Activated CD4-positive, alpha-beta T cell treated with anti-CD3 and anti-CD28 coated beads, Interleukin-2, amount 10 ng/mL, durations not matched to agents 24 days and 14 days (primary cell): Measurements from ENCODE around the gene C11orf24. TPM values are rescaled to one million over a fixed set of nuclear protein-coding genes. Genes with fewer than 3 reads are reported as not detected.

Experiments
- DNase-seq: peaks from one replicate; pipeline ENCODE4 v3.0.0; 2022
- H3K27ac Mint-ChIP-seq: one replicate; pipeline ENCODE4 v1.8.0; 2022; ENCODE audit warnings: mild to moderate bottlenecking, mixed read lengths
- H3K27me3 Mint-ChIP-seq: one replicate; pipeline ENCODE4 v1.8.0; 2022; ENCODE audit warnings: mixed read lengths
- H3K36me3 Mint-ChIP-seq: one replicate; pipeline ENCODE4 v1.8.0; 2022; ENCODE audit warnings: low read depth, mild to moderate bottlenecking, mixed read lengths
- H3K4me1 Mint-ChIP-seq: one replicate; pipeline ENCODE4 v1.8.0; 2021; ENCODE audit warnings: mixed read lengths
- H3K4me3 Mint-ChIP-seq: one replicate; pipeline ENCODE4 v1.8.0; 2022; ENCODE audit warnings: mild to moderate bottlenecking, moderate library complexity, mixed read lengths
- H3K9me3 Mint-ChIP-seq: one replicate; pipeline ENCODE4 v1.8.0; 2021; ENCODE audit warnings: mixed read lengths
- intact Hi-C: fragments of 100-400 bp; cut with micrococcal nuclease; formaldehyde crosslinking; loops from one replicate; pipeline ENCODE4 v1.15.1; 2023
- total RNA-seq: library from RNA; stranded (reverse); gene quantifications from 2 replicates; pipeline ENCODE4 v1.2.3, GENCODE V29; 2022

C11orf24 gene
- total RNA-seq, 1 donor from 2014 or later: 38.0 TPM

GRCh38 chr11:68271023-68271780, 571 bp downstream of the C11orf24 start:
- H3K4me3 Mint-ChIP-seq: peak overlapping the region; percentile 94
- intact Hi-C loops: no loop called here
- no peaks in the 10 kb centered on the region for H3K27me3 Mint-ChIP-seq
- peak; percentile 87 for DNase-seq
- H3K9me3 Mint-ChIP-seq: no peaks in the 10 kb centered on the region
- peaks cover 10% of the 10 kb centered on the region for H3K36me3 Mint-ChIP-seq
- peak overlapping the region; percentile 92 for H3K27ac Mint-ChIP-seq
- H3K4me1 Mint-ChIP-seq: peaks cover 29% of the 10 kb centered on the region

- peaks cover 10% of the 10 kb centered on the region for H3K36me3 Mint-ChIP-seq
- no peak for DNase-seq
- intact Hi-C loops: no loop called here
- peak overlapping the region; percentile 59 for H3K27ac Mint-ChIP-seq
- peak overlapping the region; percentile 94 for H3K4me3 Mint-ChIP-seq
- H3K27me3 Mint-ChIP-seq: no peaks in the 10 kb centered on the region
- H3K9me3 Mint-ChIP-seq: no peaks in the 10 kb centered on the region
- peaks cover 29% of the 10 kb centered on the region for H3K4me1 Mint-ChIP-seq
Measured at GRCh38 chr11:68270196-68271022, 1.4 kb downstream of the C11orf24 start.

GRCh38 chr11:68269414-68270081, 2.2 kb downstream of the C11orf24 start:
- peaks cover 16% of the 10 kb centered on the region for H3K36me3 Mint-ChIP-seq
- H3K9me3 Mint-ChIP-seq: no peaks in the 10 kb centered on the region
- H3K27ac Mint-ChIP-seq: peak overlapping the region; percentile 39
- intact Hi-C loops: no loop called here
- H3K4me1 Mint-ChIP-seq: peaks cover 29% of the 10 kb centered on the region
- peak overlapping the region; percentile 24 for H3K4me3 Mint-ChIP-seq
- no peaks in the 10 kb centered on the region for H3K27me3 Mint-ChIP-seq
- no peak for DNase-seq

GRCh38 chr11:68267881-68268240, 3.9 kb downstream of the C11orf24 start:
- intact Hi-C loops: no loop called here
- no peak overlapping the region for H3K27ac Mint-ChIP-seq
- no peaks in the 10 kb centered on the region for H3K27me3 Mint-ChIP-seq
- H3K4me3 Mint-ChIP-seq: no peak overlapping the region
- peaks cover 4% of the 10 kb centered on the region for H3K9me3 Mint-ChIP-seq
- no peak for DNase-seq
- H3K36me3 Mint-ChIP-seq: peaks cover 29% of the 10 kb centered on the region
- H3K4me1 Mint-ChIP-seq: peaks cover 24% of the 10 kb centered on the region

GRCh38 chr11:68266936-68267880, 4.6 kb downstream of the C11orf24 start:
- H3K27me3 Mint-ChIP-seq: no peaks in the 10 kb centered on the region
- peaks cover 34% of the 10 kb centered on the region for H3K36me3 Mint-ChIP-seq
- intact Hi-C loops: no loop called here
- peaks cover 19% of the 10 kb centered on the region for H3K4me1 Mint-ChIP-seq
- DNase-seq: no peak
- no peak overlapping the region for H3K4me3 Mint-ChIP-seq
- peaks cover 4% of the 10 kb centered on the region for H3K9me3 Mint-ChIP-seq
- H3K27ac Mint-ChIP-seq: no peak overlapping the region

- intact Hi-C loops: no loop called here
- no peak for DNase-seq
- no peaks in the 10 kb centered on the region for H3K27me3 Mint-ChIP-seq
- peaks cover 4% of the 10 kb centered on the region for H3K9me3 Mint-ChIP-seq
- no peak overlapping the region for H3K4me3 Mint-ChIP-seq
- H3K36me3 Mint-ChIP-seq: peaks cover 39% of the 10 kb centered on the region
- peaks cover 19% of the 10 kb centered on the region for H3K4me1 Mint-ChIP-seq
- H3K27ac Mint-ChIP-seq: no peak overlapping the region
Measured at GRCh38 chr11:68266121-68266891, 5.5 kb downstream of the C11orf24 start.

- Mint-ChIP-seq H3K4me3 (no peak overlapping the region), H3K27ac (no peak overlapping the region), H3K9me3 (peaks cover 4% of the 10 kb centered on the region), H3K27me3 (no peaks in the 10 kb centered on the region), H3K4me1 (peaks cover 8% of the 10 kb centered on the region), H3K36me3 (peaks cover 41% of the 10 kb centered on the region)
- DNase-seq: no peak
- intact Hi-C loops: no loop called here
Measured at GRCh38 chr11:68264741-68265540, 6.8 kb downstream of the C11orf24 start.

GRCh38 chr11:68264244-68264643, 7.5 kb downstream of the C11orf24 start:
- Mint-ChIP-seq H3K9me3 (peaks cover 4% of the 10 kb centered on the region), H3K4me3 (no peak overlapping the region), H3K4me1 (peaks cover 5% of the 10 kb centered on the region), H3K27ac (no peak overlapping the region), H3K27me3 (no peaks in the 10 kb centered on the region), H3K36me3 (peaks cover 41% of the 10 kb centered on the region)
- intact Hi-C loops: no loop called here
- no peak for DNase-seq

- Mint-ChIP-seq H3K4me1 (peaks cover 3% of the 10 kb centered on the region), H3K36me3 (peaks cover 41% of the 10 kb centered on the region), H3K27ac (no peak overlapping the region), H3K9me3 (peaks cover 4% of the 10 kb centered on the region), H3K27me3 (no peaks in the 10 kb centered on the region), H3K4me3 (no peak overlapping the region)
- intact Hi-C loops: no loop called here
- no peak for DNase-seq
Measured at GRCh38 chr11:68263444-68264035, 8.2 kb downstream of the C11orf24 start.

- H3K27ac Mint-ChIP-seq: no peak overlapping the region
- no peak for DNase-seq
- intact Hi-C loops: no loop called here
- no peaks in the 10 kb centered on the region for H3K27me3 Mint-ChIP-seq
- peaks cover 4% of the 10 kb centered on the region for H3K4me1 Mint-ChIP-seq
- H3K9me3 Mint-ChIP-seq: peaks cover 4% of the 10 kb centered on the region
- no peak overlapping the region for H3K4me3 Mint-ChIP-seq
- H3K36me3 Mint-ChIP-seq: peaks cover 41% of the 10 kb centered on the region
Measured at GRCh38 chr11:68262544-68262827, 9.3 kb downstream of the C11orf24 start.

GRCh38 chr11:68261749-68262543, 9.8 kb downstream of the C11orf24 start:
- intact Hi-C loops: no loop called here
- H3K9me3 Mint-ChIP-seq: peaks cover 4% of the 10 kb centered on the region
- no peak overlapping the region for H3K27ac Mint-ChIP-seq
- no peak for DNase-seq
- peaks cover 39% of the 10 kb centered on the region for H3K36me3 Mint-ChIP-seq
- no peak overlapping the region for H3K4me3 Mint-ChIP-seq
- H3K27me3 Mint-ChIP-seq: no peaks in the 10 kb centered on the region
- H3K4me1 Mint-ChIP-seq: peaks cover 5% of the 10 kb centered on the region
